ENCODE results near the gene TBL2.

DNA sequence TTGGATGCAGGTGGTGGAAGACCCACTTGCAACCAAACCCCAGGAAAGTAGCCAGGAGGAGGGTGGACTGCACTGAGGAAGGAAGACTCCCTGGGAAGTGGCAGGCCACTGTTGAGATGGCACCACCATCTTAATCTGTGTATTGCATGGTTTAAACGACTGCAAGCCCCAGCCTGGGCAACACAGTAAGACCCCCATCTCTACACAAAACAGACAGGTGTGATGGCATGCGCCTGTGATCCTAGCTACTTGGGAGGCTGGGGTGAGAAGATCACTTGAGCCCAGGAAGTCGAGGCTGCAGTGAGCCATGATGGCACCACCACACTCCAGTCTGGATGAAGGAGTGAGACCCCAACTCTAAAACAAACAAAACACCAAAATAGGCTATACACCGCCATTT lies 11.2 kb downstream of the TBL2 start:
- no peak for TF ChIP-seq CTCF (conservative IDR thresholded peaks at IDR 0.05; ENCODE audit: low read depth, low read length)
- TF ChIP-seq RCOR1 (IDR thresholded peaks at IDR 0.05; ENCODE audit: insufficient replicate concordance, low read length), result no peak
- TF ChIP-seq POLR2A (IDR thresholded peaks at IDR 0.05; ENCODE audit: low read depth, low read length), result no peak

Data from IMR-90 (cell line).